ENCODE data around the gene RGS11. TPM values are rescaled to one million over a fixed set of nuclear protein-coding genes. Genes with fewer than 3 reads are reported as not detected.

RGS11 gene
- polyA plus RNA-seq, 2 of the 4 experiments (the other 2 are of a cell fraction): 2.1 to 5.3 TPM

DNA sequence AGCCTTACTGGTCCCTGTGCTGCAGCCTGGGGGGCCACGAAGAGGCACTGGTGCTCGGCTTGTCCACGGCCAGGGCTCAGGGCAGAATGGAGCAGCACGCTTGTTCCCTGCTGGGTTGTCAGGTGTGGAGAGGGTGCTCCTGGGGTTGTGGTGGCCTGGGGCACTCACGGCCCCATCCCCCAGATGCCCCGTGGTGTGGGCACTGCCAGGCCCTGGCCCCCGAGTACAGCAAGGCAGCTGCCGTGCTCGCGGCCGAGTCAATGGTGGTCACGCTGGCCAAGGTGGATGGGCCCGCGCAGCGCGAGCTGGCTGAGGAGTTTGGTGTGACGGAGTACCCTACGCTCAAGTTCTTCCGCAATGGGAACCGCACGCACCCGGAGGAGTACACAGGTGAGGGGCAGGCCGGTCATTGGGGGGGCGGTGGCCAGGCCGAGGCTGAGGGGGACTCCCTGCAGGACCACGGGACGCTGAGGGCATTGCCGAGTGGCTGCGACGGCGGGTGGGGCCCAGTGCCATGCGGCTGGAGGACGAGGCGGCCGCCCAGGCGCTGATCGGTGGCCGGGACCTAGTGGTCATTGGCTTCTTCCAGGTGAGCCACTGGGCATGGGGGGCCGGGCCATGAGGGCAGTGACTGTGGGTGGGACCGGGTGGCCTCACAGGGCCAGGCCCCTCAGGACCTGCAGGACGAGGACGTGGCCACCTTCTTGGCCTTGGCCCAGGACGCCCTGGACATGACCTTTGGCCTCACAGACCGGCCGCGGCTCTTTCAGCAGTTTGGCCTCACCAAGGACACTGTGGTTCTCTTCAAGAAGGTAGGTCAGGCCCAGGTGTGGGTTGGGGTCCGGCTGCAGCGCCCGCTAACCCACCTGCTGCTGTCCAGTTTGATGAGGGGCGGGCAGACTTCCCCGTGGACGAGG, 8.7 kb upstream of the RGS11 start:
- no peak overlapping the region for H3K27ac ChIP-seq
- DNase-seq (ENCODE audit: low read depth in 1 of 2, low spot score in 1 of 2) (no peak), FAIRE-seq (no peak), ATAC-seq (no peak)
- no peaks in the 10 kb centered on the region for H3K9me3 ChIP-seq
- 95% methylated on average over 45 of the region's 52 CpGs for WGBS (ENCODE audit: missing lambda C conversion rate)
- ChIA-PET POLR2A (no interaction called here), CTCF (no interaction called here)
- no peak overlapping the region for H3K4me2 ChIP-seq
- TF ChIP-seq PHF8 (IDR thresholded peaks at IDR 0.05; ENCODE audit: borderline replicate concordance, low read depth) (no peak), RNF2 (IDR thresholded peaks at IDR 0.05; ENCODE audit: borderline replicate concordance, low read depth) (no peak), POLR2A (IDR thresholded peaks at IDR 0.05; ENCODE audit: low read length) (no peak), KDM1A (IDR thresholded peaks at IDR 0.05; ENCODE audit: low read depth) (no peak), CHD2 (IDR thresholded peaks at IDR 0.05; ENCODE audit: low read length, partially characterized antibody) (no peak), EHMT2 (IDR thresholded peaks at IDR 0.05; ENCODE audit: low read depth) (no peak), RAD21 (conservative IDR thresholded peaks at IDR 0.05 in 1 of 2, IDR thresholded peaks at IDR 0.05 in 1 of 2) (no peak), TFCP2L1 (CRISPR knock-in tag; IDR thresholded peaks at IDR 0.05) (no peak), RFX5 (IDR thresholded peaks at IDR 0.05) (no peak), ZSCAN20 (CRISPR knock-in tag; IDR thresholded peaks at IDR 0.05) (no peak)
- TF ChIP-seq, protein P1, sequence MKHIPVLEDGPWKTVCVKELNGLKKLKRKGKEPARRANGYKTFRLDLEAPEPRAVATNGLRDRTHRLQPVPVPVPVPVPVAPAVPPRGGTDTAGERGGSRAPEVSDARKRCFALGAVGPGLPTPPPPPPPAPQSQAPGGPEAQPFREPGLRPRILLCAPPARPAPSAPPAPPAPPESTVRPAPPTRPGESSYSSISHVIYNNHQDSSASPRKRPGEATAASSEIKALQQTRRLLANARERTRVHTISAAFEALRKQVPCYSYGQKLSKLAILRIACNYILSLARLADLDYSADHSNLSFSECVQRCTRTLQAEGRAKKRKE (CRISPR knock-in tag; IDR thresholded peaks at IDR 0.05; ENCODE audit: low read depth): no peak
- TF ChIP-seq, protein P2, sequence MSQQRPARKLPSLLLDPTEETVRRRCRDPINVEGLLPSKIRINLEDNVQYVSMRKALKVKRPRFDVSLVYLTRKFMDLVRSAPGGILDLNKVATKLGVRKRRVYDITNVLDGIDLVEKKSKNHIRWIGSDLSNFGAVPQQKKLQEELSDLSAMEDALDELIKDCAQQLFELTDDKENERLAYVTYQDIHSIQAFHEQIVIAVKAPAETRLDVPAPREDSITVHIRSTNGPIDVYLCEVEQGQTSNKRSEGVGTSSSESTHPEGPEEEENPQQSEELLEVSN (IDR thresholded peaks at IDR 0.05; ENCODE audit: borderline replicate concordance, low read depth): no peak
- TF ChIP-seq, protein P3, sequence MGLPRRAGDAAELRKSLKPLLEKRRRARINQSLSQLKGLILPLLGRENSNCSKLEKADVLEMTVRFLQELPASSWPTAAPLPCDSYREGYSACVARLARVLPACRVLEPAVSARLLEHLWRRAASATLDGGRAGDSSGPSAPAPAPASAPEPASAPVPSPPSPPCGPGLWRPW (IDR thresholded peaks at IDR 0.05): no peak
- H3K4me1 ChIP-seq: peaks cover 8% of the 10 kb centered on the region; the same call in 1 of the 3 replicates
- H3K4me3 ChIP-seq: no peak overlapping the region

DNA sequence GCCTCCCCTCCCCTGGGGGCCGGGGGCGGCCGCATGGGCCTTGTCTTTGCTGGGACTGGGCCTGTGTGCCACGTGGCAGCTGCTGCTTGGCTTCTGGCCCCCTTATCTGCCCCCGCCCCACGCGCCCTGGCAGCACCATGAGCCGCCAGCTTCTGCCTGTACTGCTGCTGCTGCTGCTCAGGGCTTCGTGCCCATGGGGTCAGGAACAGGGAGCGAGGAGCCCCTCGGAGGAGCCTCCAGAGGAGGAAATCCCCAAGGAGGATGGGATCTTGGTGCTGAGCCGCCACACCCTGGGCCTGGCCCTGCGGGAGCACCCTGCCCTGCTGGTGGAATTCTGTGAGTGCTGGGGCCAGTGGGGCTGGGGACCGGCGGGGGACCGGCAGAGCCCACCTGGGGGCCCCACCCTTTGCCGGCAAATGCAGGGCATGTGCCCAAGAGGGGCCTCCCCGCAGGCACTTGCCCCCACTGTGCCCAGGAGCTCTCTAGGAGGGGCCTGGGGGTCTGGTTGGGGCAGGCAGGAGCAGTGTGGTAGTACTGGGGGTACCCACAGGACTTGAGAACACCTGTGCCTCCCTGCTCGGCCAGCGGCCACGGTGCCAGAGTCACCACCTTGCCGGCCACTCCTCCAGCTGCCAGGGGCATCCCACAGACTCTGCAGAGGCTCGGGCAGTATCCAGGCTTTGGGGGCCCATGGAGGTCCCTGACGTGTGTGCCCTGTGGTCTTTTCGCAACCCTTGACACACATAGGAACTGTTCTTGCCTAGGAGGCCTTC, 7.5 kb upstream of the RGS11 start, which contains the start of gene PDIA2:
PDIA2 (plus strand) TSS at position 132 of the 773 bp plus-strand sequence; CDS start at position 138, 6 bp downstream.
- Histone ChIP-seq H3K9me3 (no peaks in the 10 kb centered on the region), H3K4me2 (no peak within 1 kb of the TSS), H3K4me1 (peaks cover 8% of the 10 kb centered on the region; the same call in 1 of the 3 replicates), H3K27ac (no peak within 1 kb of the TSS), H3K4me3 (no peak within 1 kb of the TSS)
- no peak for TF ChIP-seq EHMT2 (IDR thresholded peaks at IDR 0.05; ENCODE audit: low read depth)
- no peak for TF ChIP-seq HOXB13 (CRISPR knock-in tag; IDR thresholded peaks at IDR 0.05; ENCODE audit: low read depth)
- no peak for TF ChIP-seq RARB (CRISPR knock-in tag; IDR thresholded peaks at IDR 0.05)
- no peak for TF ChIP-seq ESRRA (IDR thresholded peaks at IDR 0.05; ENCODE audit: borderline replicate concordance, low read length)
- TF ChIP-seq ZSCAN20 (CRISPR knock-in tag; IDR thresholded peaks at IDR 0.05): no peak
- CTCF ChIA-PET: no interaction called here
- DNase-seq (ENCODE audit: low read depth in 1 of 2, low spot score in 1 of 2) (no peak), FAIRE-seq (no peak), ATAC-seq (peak in 1 of 2 experiments; percentile 6; a peak in 2 of 6 replicates)
- WGBS (ENCODE audit: missing lambda C conversion rate): 84% methylated on average over 9 of the region's 25 CpGs
- POLR2A ChIA-PET: no interaction called here

DNA sequence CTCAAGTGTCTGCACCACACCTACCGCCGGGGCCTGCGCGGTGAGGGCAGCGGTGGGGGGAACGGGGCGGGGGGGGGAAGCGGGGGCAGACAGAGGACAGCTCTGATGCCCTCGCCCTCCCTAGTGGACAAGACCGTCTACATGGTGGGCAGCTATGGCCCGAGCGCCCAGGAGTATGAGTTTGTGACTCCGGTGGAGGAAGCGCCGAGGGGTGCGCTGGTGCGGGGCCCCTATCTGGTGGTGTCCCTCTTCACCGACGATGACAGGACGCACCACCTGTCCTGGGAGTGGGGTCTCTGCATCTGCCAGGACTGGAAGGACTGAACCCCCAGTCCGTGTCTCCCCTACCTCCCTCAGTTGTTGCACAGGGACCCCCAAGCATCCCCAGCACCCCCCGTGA, 6.7 kb upstream of the RGS11 start:
- 86% methylated on average over 19 of the region's 22 CpGs for WGBS (ENCODE audit: missing lambda C conversion rate)
- H3K27ac ChIP-seq: no peak overlapping the region
- ATAC-seq (no peak), DNase-seq (ENCODE audit: low read depth in 1 of 2, low spot score in 1 of 2) (no peak), FAIRE-seq (no peak)
- no peaks in the 10 kb centered on the region for H3K9me3 ChIP-seq
- no peak overlapping the region for H3K4me3 ChIP-seq
- CTCF ChIA-PET: no interaction called here
- TF ChIP-seq RFX5 (IDR thresholded peaks at IDR 0.05) (no peak), SMC3 (IDR thresholded peaks at IDR 0.05) (no peak), TP53 (CRISPR knock-in tag; IDR thresholded peaks at IDR 0.05) (no peak), NFE2L2 (conservative IDR thresholded peaks at IDR 0.05; ENCODE audit: low read length) (no peak), ESRRA (IDR thresholded peaks at IDR 0.05; ENCODE audit: borderline replicate concordance, low read length) (no peak), HDAC2 (IDR thresholded peaks at IDR 0.05) (no peak), CBX8 (IDR thresholded peaks at IDR 0.05) (no peak), NR3C1 (IDR thresholded peaks at IDR 0.05) (no peak), MAFK (IDR thresholded peaks at IDR 0.05; ENCODE audit: partially characterized antibody) (no peak)
- no peak overlapping the region for H3K4me2 ChIP-seq
- POLR2A ChIA-PET: no interaction called here
- peaks cover 8% of the 10 kb centered on the region; the same call in 1 of the 3 replicates for H3K4me1 ChIP-seq
